K562 (cell line): ENCODE results near the gene SYNGR1. TPM values are rescaled to one million over a fixed set of nuclear protein-coding genes. Genes with fewer than 3 reads are reported as not detected.

ENCODE experiments used
- ARID1B ChIP-seq: fragments of 450-650 bp; IDR thresholded peaks from 2 replicates; pipeline ENCODE4 v1.6.1; 2016; ENCODE audit warnings: antibody characterized with exemption, mild to moderate bottlenecking, inconsistent platforms
- GTF2F1 ChIP-seq: IDR thresholded peaks from 2 replicates; pipeline ENCODE4 v1.6.1; 2011; ENCODE audit warnings: low read depth, low read length, improper control_type of control experiment
- JUND ChIP-seq, 2 experiments: IDR thresholded peaks; 2 replicates in 1 of 2; 3 replicates in 1 of 2; pipeline ENCODE4 v1.6.1; 2011; ENCODE audit warnings: borderline replicate concordance in 2 of 2, low read depth in 2 of 2, low read length in 2 of 2, improper control_type of control experiment in 1 of 2, missing biosample characterization in 1 of 2, missing genetic modification characterization in 1 of 2, missing genetic modification reagents in 1 of 2
- MTA3 ChIP-seq: fragments of 450-650 bp; formaldehyde crosslinking; IDR thresholded peaks from 2 replicates; pipeline ENCODE4 v1.6.1; 2017; ENCODE audit warnings: mild to moderate bottlenecking, borderline replicate concordance
- NFATC3 ChIP-seq: fragments of 450-650 bp; IDR thresholded peaks from 2 replicates; pipeline ENCODE4 v1.6.1; 2017; ENCODE audit warnings: mild to moderate bottlenecking
- NONO ChIP-seq, 2 experiments: fragments of 200-400 bp in 1 of 2; fragments of 450-650 bp in 1 of 2; formaldehyde crosslinking in 1 of 2; IDR thresholded peaks; 2 replicates each; pipeline ENCODE4 v1.6.1; 2017; ENCODE audit warnings: low read depth in 2 of 2, mild to moderate bottlenecking in 2 of 2, moderate library complexity in 2 of 2, low read length in 1 of 2
- PHB2 ChIP-seq: fragments of 450-650 bp; IDR thresholded peaks from 2 replicates; pipeline ENCODE4 v1.6.1; 2017; ENCODE audit warnings: low read depth
- PTTG1 ChIP-seq: fragments of 450-650 bp; IDR thresholded peaks from 2 replicates; pipeline ENCODE4 v1.6.1; 2016; ENCODE audit warnings: low read depth, mild to moderate bottlenecking, missing genetic modification characterization, missing compliant biosample characterization
- RREB1 ChIP-seq: fragments of 250-450 bp; sonication (Bioruptor Pico); IDR thresholded peaks from 2 replicates; pipeline ENCODE4 v1.4.0; 2020
- SMARCA5 ChIP-seq: fragments of 450-650 bp; IDR thresholded peaks from 2 replicates; pipeline ENCODE4 v1.6.1; 2016
- TOE1 ChIP-seq, 2 experiments: fragments of 450-650 bp in 1 of 2; sonication (generic) in 1 of 2; formaldehyde crosslinking in 1 of 2; IDR thresholded peaks; 2 replicates each; pipeline versions ENCODE4 v1.7.1 to v1.8.0; 2016 to 2022; ENCODE audit warnings: borderline replicate concordance in 2 of 2, mild to moderate bottlenecking in 2 of 2, antibody characterized with exemption in 1 of 2, inconsistent platforms in 1 of 2, low read depth in 1 of 2, missing genetic modification reagents in 1 of 2, moderate library complexity in 1 of 2
- ZNF174 ChIP-seq: fragments of 250-450 bp; sonication (Bioruptor Pico); IDR thresholded peaks from 2 replicates; pipeline ENCODE4 v1.4.0; 2020; ENCODE audit warnings: mild to moderate bottlenecking
- ZNF217 ChIP-seq: sonication (generic); formaldehyde crosslinking; IDR thresholded peaks from 2 replicates; pipeline ENCODE4 v1.8.0; 2022; ENCODE audit warnings: mild to moderate bottlenecking, missing genetic modification reagents
- ZNF644 ChIP-seq: fragments of 200-800 bp; sonication (Bioruptor generic); IDR thresholded peaks from 2 replicates; pipeline ENCODE4 v1.6.1; 2016; ENCODE audit warnings: low read depth, missing genetic modification characterization, missing compliant biosample characterization
- polyA plus RNA-seq, 8 experiments: library from polyadenylated mRNA; depleted of rRNA in 4 of 8; stranded (reverse) in 5 of 8; unstranded in 3 of 8; fragments of >200 nt; fragmentation: Nextera tagmentation in 2 of 8; fragmentation: Illumina TruSeq in 1 of 8; extraction: Ambion mirVana in 2 of 8; extraction: Trizol in 1 of 8; gene quantifications; 2 replicates each; pipeline versions ENCODE4 v1.2.1 to v1.2.3, GENCODE V29; 2011 to 2014; ENCODE audit warnings: inconsistent platforms in 1 of 8, missing spikeins in 1 of 8
- total RNA-seq, 7 experiments: library from RNA; depleted of rRNA in 6 of 7; stranded (reverse); fragments of >200 nt in 6 of 7; fragmentation: Illumina TruSeq in 2 of 7; extraction: Trizol in 2 of 7; gene quantifications; 2 replicates each; pipeline versions ENCODE4 v1.2.1 to v1.2.3, GENCODE V29; 2011 to 2021; ENCODE audit warnings: low replicate concordance in 1 of 7
- TF ChIP-seq, protein P1 (sequence below): fragments of 250-450 bp; sonication (Bioruptor Pico); IDR thresholded peaks from 2 replicates; pipeline ENCODE4 v1.5.0; 2021; ENCODE audit warnings: mild to moderate bottlenecking, borderline replicate concordance
- TF ChIP-seq, protein P2 (sequence below): fragments of 450-650 bp; formaldehyde crosslinking; conservative IDR thresholded peaks from 2 replicates; pipeline ENCODE4 v1.4.0; 2022; ENCODE audit warnings: mild to moderate bottlenecking, missing genetic modification characterization

The SYNGR1 gene
- total and polyA plus RNA-seq, 9 of the 15 experiments (the other 6 are each of a cell fraction or from before 2014, with no cell fraction given): 1.8 to 15.9 (median 5.5) TPM

DNA sequence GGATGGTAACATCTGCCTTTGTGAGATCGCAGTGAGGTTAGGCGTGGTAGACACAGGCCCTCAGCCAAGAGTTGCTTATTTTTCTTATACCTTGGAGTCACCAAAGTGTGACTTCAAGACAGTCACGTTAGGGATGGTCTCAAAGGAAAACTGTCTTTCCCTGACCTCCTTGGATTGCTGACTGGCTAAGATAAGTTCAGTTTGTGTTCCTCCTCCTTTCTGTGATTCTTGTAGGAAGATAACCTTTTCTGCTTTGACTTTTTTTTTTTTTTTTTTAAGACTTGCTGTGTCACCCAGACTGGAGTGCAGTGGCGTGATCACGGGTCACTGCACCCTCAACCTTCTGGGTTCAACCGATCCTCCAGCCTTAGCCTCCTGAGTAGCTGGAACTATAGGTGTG, 72.9 kb downstream of the SYNGR1 start (continued):
- TF ChIP-seq, protein P1, sequence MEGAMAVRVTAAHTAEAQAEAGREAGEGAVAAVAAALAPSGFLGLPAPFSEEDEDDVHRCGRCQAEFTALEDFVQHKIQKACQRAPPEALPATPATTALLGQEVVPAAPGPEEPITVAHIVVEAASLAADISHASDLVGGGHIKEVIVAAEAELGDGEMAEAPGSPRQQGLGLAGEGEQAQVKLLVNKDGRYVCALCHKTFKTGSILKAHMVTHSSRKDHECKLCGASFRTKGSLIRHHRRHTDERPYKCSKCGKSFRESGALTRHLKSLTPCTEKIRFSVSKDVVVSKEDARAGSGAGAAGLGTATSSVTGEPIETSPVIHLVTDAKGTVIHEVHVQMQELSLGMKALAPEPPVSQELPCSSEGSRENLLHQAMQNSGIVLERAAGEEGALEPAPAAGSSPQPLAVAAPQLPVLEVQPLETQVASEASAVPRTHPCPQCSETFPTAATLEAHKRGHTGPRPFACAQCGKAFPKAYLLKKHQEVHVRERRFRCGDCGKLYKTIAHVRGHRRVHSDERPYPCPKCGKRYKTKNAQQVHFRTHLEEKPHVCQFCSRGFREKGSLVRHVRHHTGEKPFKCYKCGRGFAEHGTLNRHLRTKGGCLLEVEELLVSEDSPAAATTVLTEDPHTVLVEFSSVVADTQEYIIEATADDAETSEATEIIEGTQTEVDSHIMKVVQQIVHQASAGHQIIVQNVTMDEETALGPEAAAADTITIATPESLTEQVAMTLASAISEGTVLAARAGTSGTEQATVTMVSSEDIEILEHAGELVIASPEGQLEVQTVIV (CRISPR knock-in tag): no peak
- no peak for TF ChIP-seq TOE1 (IDR thresholded peaks at IDR 0.05; ENCODE audit: borderline replicate concordance)
- no peak for TF ChIP-seq TOE1 (CRISPR knock-in tag; IDR thresholded peaks at IDR 0.05; ENCODE audit: borderline replicate concordance, low read depth)
- no peak for TF ChIP-seq RREB1 (CRISPR knock-in tag)
- TF ChIP-seq ARID1B: peak; percentile 89
- TF ChIP-seq, protein P2, sequence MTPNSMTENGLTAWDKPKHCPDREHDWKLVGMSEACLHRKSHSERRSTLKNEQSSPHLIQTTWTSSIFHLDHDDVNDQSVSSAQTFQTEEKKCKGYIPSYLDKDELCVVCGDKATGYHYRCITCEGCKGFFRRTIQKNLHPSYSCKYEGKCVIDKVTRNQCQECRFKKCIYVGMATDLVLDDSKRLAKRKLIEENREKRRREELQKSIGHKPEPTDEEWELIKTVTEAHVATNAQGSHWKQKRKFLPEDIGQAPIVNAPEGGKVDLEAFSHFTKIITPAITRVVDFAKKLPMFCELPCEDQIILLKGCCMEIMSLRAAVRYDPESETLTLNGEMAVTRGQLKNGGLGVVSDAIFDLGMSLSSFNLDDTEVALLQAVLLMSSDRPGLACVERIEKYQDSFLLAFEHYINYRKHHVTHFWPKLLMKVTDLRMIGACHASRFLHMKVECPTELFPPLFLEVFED (CRISPR knock-in tag): no peak
- no peak for TF ChIP-seq NFATC3
- TF ChIP-seq ZNF644: no peak
- no peak for TF ChIP-seq JUND (IDR thresholded peaks at IDR 0.05; ENCODE audit: borderline replicate concordance, low read depth, low read length)
- TF ChIP-seq JUND (tag; IDR thresholded peaks at IDR 0.05; ENCODE audit: borderline replicate concordance, low read depth, low read length): no peak
- TF ChIP-seq MTA3: no peak; the same call in 1 of the 2 replicates
- no peak for TF ChIP-seq SMARCA5
- TF ChIP-seq GTF2F1: no peak
- no peak for TF ChIP-seq ZNF174 (CRISPR knock-in tag)
- TF ChIP-seq ZNF217 (CRISPR knock-in tag): no peak
- no peak for TF ChIP-seq NONO (IDR thresholded peaks at IDR 0.05; ENCODE audit: low read depth in 2 of 2, low read length in 1 of 2)
- TF ChIP-seq PHB2: no peak
- TF ChIP-seq PTTG1: no peak
